HCT116 (cell line): ENCODE results near the gene AGTR1. TPM values are rescaled to one million over a fixed set of nuclear protein-coding genes. Genes with fewer than 3 reads are reported as not detected.

Source experiments
- ATAC-seq: fragments of 200-7000 bp; cut with Tn5 transposase; 2 replicates; pipeline ENCODE4 v1.9.1; 2020; ENCODE audit warnings: mild to moderate bottlenecking, moderate library complexity
- BruUV-seq: library from RNA; stranded (reverse); fragments of 400-500 nt; replicated peaks from 2 replicates; lab custom pipeline; 2021; lab: Mats Ljungman, UMichigan
- CTCF ChIA-PET: fragments of 300-600 bp; sonication (Branson Sonifier 250); formaldehyde crosslinking; loops from one replicate; lab custom pipeline; 2021; ENCODE audit warnings: antibody characterized with exemption; lab: Charles Lee
- POLR2A ChIA-PET: fragments of 300-600, 350-600 bp; sonication (Branson Sonifier 250); formaldehyde crosslinking; loops from one replicate; lab custom pipeline; 2021; ENCODE audit warnings: antibody characterized with exemption; lab: Charles Lee
- RAD21 ChIA-PET, 2 experiments: fragments of 300-600 bp; sonication (Branson Sonifier 250); formaldehyde crosslinking; loops; one replicate each; lab custom pipeline; 2023; ENCODE audit warnings: low total read pairs in 2 of 2; ENCODE audit not compliant: uncharacterized antibody in 2 of 2, unreplicated experiment in 2 of 2, low non-redundant PET in 1 of 2; lab: Charles Lee
- DNase-seq: peaks from one replicate; pipeline ENCODE4 v3.0.0-alpha.2; 2010; ENCODE audit warnings: low read depth, low spot score
- H2AFZ ChIP-seq: fragments of 200-600 bp; shearing (Covaris generic), sonication (generic); 2 replicates; pipeline ENCODE4 v1.6.1; 2017; ENCODE audit warnings: low read depth, mixed run types, mixed read lengths, antibody characterized with exemption, low read length; ENCODE audit not compliant: poor library complexity, severe bottlenecking
- H3K27ac ChIP-seq: 2 replicates; pipeline ENCODE4 v1.5.1; 2012; ENCODE audit warnings: low read depth, low read length
- H3K27me3 ChIP-seq: fragments of 200-600 bp; sonication (generic); 2 replicates; pipeline ENCODE4 v1.6.1; 2016; ENCODE audit warnings: mixed run types, low read length, mixed read lengths; ENCODE audit not compliant: insufficient read depth
- H3K36me3 ChIP-seq, 2 experiments: fragments of 200-500 bp in 1 of 2; fragments of 200-600 bp in 1 of 2; sonication (Bioruptor generic) in 1 of 2; sonication (generic) in 1 of 2; 2 replicates each; pipeline versions ENCODE4 v1.5.1 to v1.6.1; 2014 to 2016; ENCODE audit warnings: low read length in 2 of 2, inconsistent platforms in 1 of 2, mixed read lengths in 1 of 2, mixed run types in 1 of 2; ENCODE audit not compliant: insufficient read depth in 2 of 2, control insufficient read depth in 1 of 2
- H3K4me1 ChIP-seq, 2 experiments: fragments of 200-600 bp in 1 of 2; sonication (generic) in 1 of 2; 2 replicates each; pipeline versions ENCODE4 v1.5.1 to v1.6.1; 2012 to 2017; ENCODE audit warnings: low read length in 2 of 2, inconsistent platforms in 1 of 2, mild to moderate bottlenecking in 1 of 2, mixed read lengths in 1 of 2, mixed run types in 1 of 2, moderate library complexity in 1 of 2; ENCODE audit not compliant: insufficient read depth in 2 of 2, control insufficient read depth in 1 of 2
- H3K4me2 ChIP-seq: fragments of 200-600 bp; sonication (generic); 2 replicates; pipeline ENCODE4 v1.6.1; 2017; ENCODE audit warnings: mixed run types, low read length, mixed read lengths
- H3K4me3 ChIP-seq, 2 experiments: fragments of 200-600 bp in 1 of 2; sonication (generic) in 1 of 2; replicated peaks in 1 of 2; 2 replicates each; pipeline ENCODE4 v1.5.1; 2011 to 2016; ENCODE audit warnings: low read length in 2 of 2, control low read depth in 1 of 2, low read depth in 1 of 2, mild to moderate bottlenecking in 1 of 2, mixed read lengths in 1 of 2, mixed run types in 1 of 2
- H3K79me2 ChIP-seq: fragments of 200-600 bp; sonication (generic); 2 replicates; pipeline ENCODE4 v1.6.1; 2017; ENCODE audit warnings: mild to moderate bottlenecking, mixed run types, low read length, moderate library complexity, mixed read lengths; ENCODE audit not compliant: insufficient read depth
- H3K9ac ChIP-seq: fragments of 200-600 bp; sonication (generic); 2 replicates; pipeline ENCODE4 v1.6.1; 2016; ENCODE audit warnings: low read length, mixed read lengths
- H3K9me2 ChIP-seq: fragments of 200-600 bp; sonication (generic), shearing (Covaris generic); 2 replicates; pipeline ENCODE4 v1.6.1; 2017; ENCODE audit warnings: mixed run types, mild to moderate bottlenecking, moderate library complexity; ENCODE audit not compliant: insufficient read depth
- H3K9me3 ChIP-seq, 2 experiments: fragments of 200-500 bp in 1 of 2; fragments of 200-600 bp in 1 of 2; sonication (Bioruptor generic) in 1 of 2; sonication (generic) in 1 of 2; 2 replicates each; pipeline ENCODE4 v1.6.1; 2014 to 2017; ENCODE audit warnings: low read length in 2 of 2, mixed read lengths in 2 of 2, inconsistent platforms in 1 of 2, low read depth in 1 of 2, mild to moderate bottlenecking in 1 of 2, mixed run types in 1 of 2, moderate library complexity in 1 of 2; ENCODE audit not compliant: control insufficient read depth in 1 of 2, insufficient read depth in 1 of 2
- H4K20me1 ChIP-seq: fragments of 200-600 bp; sonication (generic), shearing (Covaris generic); 2 replicates; pipeline ENCODE4 v1.6.1; 2017; ENCODE audit warnings: mixed run types, mild to moderate bottlenecking, moderate library complexity; ENCODE audit not compliant: insufficient read depth
- EZH2 ChIP-seq: fragments of 200-600 bp; sonication (generic); IDR thresholded peaks from 2 replicates; pipeline ENCODE4 v1.6.1; 2017; ENCODE audit warnings: antibody characterized with exemption, mixed run types
- FOSL1 ChIP-seq: IDR thresholded peaks from 2 replicates; pipeline ENCODE4 v1.6.1; 2012; ENCODE audit warnings: low read depth
- POLR2A ChIP-seq: IDR thresholded peaks from 2 replicates; pipeline ENCODE4 v1.7.0; 2011; ENCODE audit warnings: borderline replicate concordance; ENCODE audit not compliant: insufficient read depth, insufficient read length; ENCODE audit errors: extremely low read depth
- POLR2AphosphoS5 ChIP-seq: IDR thresholded peaks from 2 replicates; pipeline ENCODE4 v1.6.1; 2011; ENCODE audit warnings: mild to moderate bottlenecking, low read depth, low read length, moderate library complexity
- SP1 ChIP-seq: IDR thresholded peaks from 2 replicates; pipeline ENCODE4 v1.6.1; 2012; ENCODE audit warnings: low read depth
- YY1 ChIP-seq: IDR thresholded peaks from 2 replicates; pipeline ENCODE4 v1.6.1; 2011; ENCODE audit warnings: low read length, low read depth, moderate library complexity, mild to moderate bottlenecking; ENCODE audit not compliant: insufficient replicate concordance; ENCODE audit errors: extremely low read depth
- intact Hi-C: fragments of 100-400 bp; cut with micrococcal nuclease; formaldehyde crosslinking; loops from 2 replicates; pipeline ENCODE4 v1.10.0; 2022
- total RNA-seq: library from RNA; stranded (reverse); gene quantifications from one replicate; pipeline ENCODE4 v1.2.1, GENCODE V29; 2021; ENCODE audit not compliant: unreplicated experiment
- TF ChIP-seq, protein P1 (sequence below): IDR thresholded peaks from 2 replicates; pipeline ENCODE4 v1.6.1; 2011; ENCODE audit warnings: mild to moderate bottlenecking, low read length, moderate library complexity; ENCODE audit not compliant: insufficient replicate concordance; ENCODE audit errors: extremely low read depth
- TF ChIP-seq, protein P2 (sequence below), 3 experiments: fragments of 200-600 bp in 1 of 3; sonication (generic) in 1 of 3; IDR thresholded peaks in 2 of 3; conservative IDR thresholded peaks in 1 of 3; 2 replicates each; pipeline ENCODE4 v1.5.1; 2012 to 2017; ENCODE audit warnings: low read depth in 2 of 3, low read length in 2 of 3, antibody characterized with exemption in 1 of 3, borderline replicate concordance in 1 of 3, control low read depth in 1 of 3, mild to moderate bottlenecking in 1 of 3, mixed read lengths in 1 of 3, mixed run types in 1 of 3, moderate library complexity in 1 of 3; ENCODE audit not compliant: insufficient read depth in 1 of 3

AGTR1 gene
- total RNA-seq, 1 experiment from 2014 or later = not detected

DNA sequence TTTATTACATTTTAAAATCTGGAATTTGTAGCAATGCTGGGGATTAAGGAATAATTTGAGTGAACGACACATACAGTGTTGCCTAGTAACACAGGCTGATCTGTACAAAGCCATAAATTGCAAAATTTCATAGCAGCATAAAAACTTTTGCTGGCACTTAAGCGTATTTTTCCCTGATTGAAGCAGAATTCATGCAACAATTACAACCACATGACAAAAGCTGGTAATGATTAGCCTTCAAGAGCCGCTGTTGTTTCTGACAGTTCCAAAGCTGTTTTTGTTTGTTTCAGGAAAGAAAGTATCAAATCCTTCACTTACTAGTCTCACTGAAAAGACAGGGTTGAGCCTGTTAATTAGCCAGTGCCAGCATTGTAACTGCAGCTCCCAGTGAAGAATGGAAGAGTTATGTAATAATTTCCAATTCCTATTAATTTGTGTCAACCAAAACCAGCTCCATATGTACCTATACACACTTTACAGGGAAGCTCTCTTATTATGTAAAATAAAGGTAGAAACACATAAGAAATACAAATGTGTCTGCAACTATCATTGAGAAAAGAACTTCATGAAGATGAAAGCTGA, 60.7 kb downstream of the AGTR1 start:
- no TSS peak for BruUV-seq
- no peaks in the 10 kb centered on the region for H3K9me3 ChIP-seq
- RAD21 ChIA-PET = no interaction called here
- H3K4me2 ChIP-seq = no peak overlapping the region
- no peak overlapping the region for H2AFZ ChIP-seq
- TF ChIP-seq FOSL1 = no peak
- TF ChIP-seq YY1 = no peak
- TF ChIP-seq EZH2 = no peak
- TF ChIP-seq, protein P1, sequence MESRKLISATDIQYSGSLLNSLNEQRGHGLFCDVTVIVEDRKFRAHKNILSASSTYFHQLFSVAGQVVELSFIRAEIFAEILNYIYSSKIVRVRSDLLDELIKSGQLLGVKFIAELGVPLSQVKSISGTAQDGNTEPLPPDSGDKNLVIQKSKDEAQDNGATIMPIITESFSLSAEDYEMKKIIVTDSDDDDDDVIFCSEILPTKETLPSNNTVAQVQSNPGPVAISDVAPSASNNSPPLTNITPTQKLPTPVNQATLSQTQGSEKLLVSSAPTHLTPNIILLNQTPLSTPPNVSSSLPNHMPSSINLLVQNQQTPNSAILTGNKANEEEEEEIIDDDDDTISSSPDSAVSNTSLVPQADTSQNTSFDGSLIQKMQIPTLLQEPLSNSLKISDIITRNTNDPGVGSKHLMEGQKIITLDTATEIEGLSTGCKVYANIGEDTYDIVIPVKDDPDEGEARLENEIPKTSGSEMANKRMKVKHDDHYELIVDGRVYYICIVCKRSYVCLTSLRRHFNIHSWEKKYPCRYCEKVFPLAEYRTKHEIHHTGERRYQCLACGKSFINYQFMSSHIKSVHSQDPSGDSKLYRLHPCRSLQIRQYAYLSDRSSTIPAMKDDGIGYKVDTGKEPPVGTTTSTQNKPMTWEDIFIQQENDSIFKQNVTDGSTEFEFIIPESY = no peak
- TF ChIP-seq SP1 = no peak
- TF ChIP-seq POLR2A = no peak
- TF ChIP-seq, protein P2, sequence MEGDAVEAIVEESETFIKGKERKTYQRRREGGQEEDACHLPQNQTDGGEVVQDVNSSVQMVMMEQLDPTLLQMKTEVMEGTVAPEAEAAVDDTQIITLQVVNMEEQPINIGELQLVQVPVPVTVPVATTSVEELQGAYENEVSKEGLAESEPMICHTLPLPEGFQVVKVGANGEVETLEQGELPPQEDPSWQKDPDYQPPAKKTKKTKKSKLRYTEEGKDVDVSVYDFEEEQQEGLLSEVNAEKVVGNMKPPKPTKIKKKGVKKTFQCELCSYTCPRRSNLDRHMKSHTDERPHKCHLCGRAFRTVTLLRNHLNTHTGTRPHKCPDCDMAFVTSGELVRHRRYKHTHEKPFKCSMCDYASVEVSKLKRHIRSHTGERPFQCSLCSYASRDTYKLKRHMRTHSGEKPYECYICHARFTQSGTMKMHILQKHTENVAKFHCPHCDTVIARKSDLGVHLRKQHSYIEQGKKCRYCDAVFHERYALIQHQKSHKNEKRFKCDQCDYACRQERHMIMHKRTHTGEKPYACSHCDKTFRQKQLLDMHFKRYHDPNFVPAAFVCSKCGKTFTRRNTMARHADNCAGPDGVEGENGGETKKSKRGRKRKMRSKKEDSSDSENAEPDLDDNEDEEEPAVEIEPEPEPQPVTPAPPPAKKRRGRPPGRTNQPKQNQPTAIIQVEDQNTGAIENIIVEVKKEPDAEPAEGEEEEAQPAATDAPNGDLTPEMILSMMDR (IDR thresholded peaks at IDR 0.05 in 2 of 3, conservative IDR thresholded peaks at IDR 0.05 in 1 of 3; ENCODE audit: borderline replicate concordance in 1 of 3, insufficient read depth in 1 of 3, low read depth in 2 of 3, low read length in 2 of 3) = no peak
- no peak for TF ChIP-seq POLR2AphosphoS5
- TF ChIP-seq, all 23 proteins: peak for 0
- POLR2A ChIA-PET = no interaction called here
- Histone ChIP-seq H4K20me1 (no peaks in the 10 kb centered on the region), H3K79me2 (no peaks in the 10 kb centered on the region), H3K4me3 (no peak overlapping the region), H3K27me3 (no peaks in the 10 kb centered on the region), H3K36me3 (no peaks in the 10 kb centered on the region), H3K9me2 (no peaks in the 10 kb centered on the region), H3K27ac (no peak overlapping the region), H3K9ac (no peak overlapping the region), H3K4me1 (peaks cover 0 to 7% of the 10 kb centered on the region in 2 experiments; a peak in 2 of 4 replicates)
- DNase-seq = no peak
- no peak for ATAC-seq
- CTCF ChIA-PET = interaction anchor here (1.3 kb wide), 1 partner anchor 31 kb away, joined by 5 read pairs; no protein-coding TSS in a partner anchor
- intact Hi-C loops = no loop called here
